Smooth muscle cell of bladder (primary cell): ENCODE results near the gene ATOH8. TPM values are rescaled to one million over a fixed set of nuclear protein-coding genes. Genes with fewer than 3 reads are reported as not detected.

ENCODE experiments used
- total RNA-seq: library from RNA; depleted of rRNA; stranded (reverse); fragments of >200 nt; gene quantifications from 2 replicates; pipeline ENCODE4 v1.2.3, GENCODE V29; 2014

ATOH8 gene
- total RNA-seq, result 29.3 and 72.5 TPM in 2 replicates

GRCh38 chr2:85753525-85754312 is at the start of gene ATOH8:
Gene ATOH8, plus strand, starts transcription at chr2:85753991. Its CDS starts 199 bp downstream, at chr2:85754190.

Other genes starting within 250 kb of the ATOH8 start
- 84.9 and 114 TPM in 2 replicates for gene MAT2A, start 214.8 kb upstream of the ATOH8 start, total RNA-seq
- gene GGCX, start 192.5 kb upstream of the ATOH8 start, total RNA-seq, result 45.7 and 58.6 TPM in 2 replicates
- 1.8 and 3.0 TPM in 2 replicates for gene VAMP8, start 176.4 kb upstream of the ATOH8 start, total RNA-seq
- gene VAMP5, start 169.6 kb upstream of the ATOH8 start, total RNA-seq, result 32.8 and 39.0 TPM in 2 replicates
- 232 and 290 TPM in 2 replicates for gene RNF181, start 158.2 kb upstream of the ATOH8 start, total RNA-seq
- gene TMEM150A, start 151.3 kb upstream of the ATOH8 start, total RNA-seq, result 7.4 and 11.1 TPM in 2 replicates
- 14.1 and 14.9 TPM in 2 replicates for gene C2orf68, start 141.9 kb upstream of the ATOH8 start, total RNA-seq
- 34.9 and 35.6 TPM in 2 replicates for gene USP39, start 137.8 kb upstream of the ATOH8 start, total RNA-seq
- gene SFTPB, start 85.8 kb upstream of the ATOH8 start, total RNA-seq, result not detected in 2 replicates
- gene GNLY, start 59.6 kb upstream of the ATOH8 start, total RNA-seq, result not detected in 2 replicates
- gene ST3GAL5, start 135.0 kb downstream of the ATOH8 start, total RNA-seq, result 21.4 and 30.2 TPM in 2 replicates